Epithelial cell of esophagus (primary cell): ENCODE measurements around the gene RHOA.

Experiments
- DNase-seq: peaks from one replicate; pipeline ENCODE4 v3.0.0; 2010; ENCODE audit warnings: low read depth
- H3K4me3 ChIP-seq: 2 replicates; pipeline ENCODE4 v1.5.1; 2011; ENCODE audit warnings: mild to moderate bottlenecking, low read length, control low read depth
- TF ChIP-seq, protein P1 (sequence below): IDR thresholded peaks from 2 replicates; pipeline ENCODE4 v1.5.1; 2011; ENCODE audit warnings: low read depth, mild to moderate bottlenecking, low read length, control low read depth, inconsistent platforms; ENCODE audit not compliant: insufficient read depth; ENCODE audit errors: missing control alignments

Gene RHOA

DNA sequence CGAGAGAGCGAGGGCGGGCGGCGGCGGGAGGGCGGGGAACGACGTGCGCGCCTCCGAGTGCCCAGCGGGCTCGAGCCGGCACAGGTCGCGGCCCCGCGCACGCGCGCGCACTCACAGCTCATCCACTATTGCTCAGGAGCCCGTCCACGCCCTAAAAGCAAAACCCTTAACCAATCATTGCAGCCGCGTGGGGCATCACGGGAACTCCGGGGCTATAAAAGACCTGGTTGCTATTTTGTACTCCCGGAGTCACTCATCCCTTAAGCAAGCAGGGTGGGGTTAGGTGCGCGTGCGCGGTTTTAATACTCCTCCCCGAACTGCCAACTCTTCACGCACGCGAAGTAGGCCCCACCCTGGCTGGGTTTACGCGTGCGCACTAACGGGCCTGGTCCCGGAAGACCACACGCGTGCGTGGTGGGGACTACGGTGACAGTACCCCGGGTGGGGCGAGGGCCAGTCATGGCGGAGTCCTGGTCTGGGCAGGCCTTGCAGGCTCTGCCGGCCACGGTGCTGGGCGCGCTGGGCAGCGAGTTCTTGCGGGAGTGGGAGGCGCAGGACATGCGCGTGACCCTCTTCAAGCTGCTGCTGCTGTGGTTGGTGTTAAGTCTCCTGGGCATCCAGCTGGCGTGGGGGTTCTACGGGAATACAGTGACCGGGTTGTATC is at the start of gene RHOA, which contains the start of gene TCTA:
TSS of gene RHOA (minus strand) at position 9 of the 664 bp plus-strand sequence. CDS start 36,387 bp downstream, outside the sequence.
TSS of gene TCTA (plus strand) at position 456 of the 664 bp plus-strand sequence. CDS start at position 460, 4 bp downstream.
- TF ChIP-seq, protein P1, sequence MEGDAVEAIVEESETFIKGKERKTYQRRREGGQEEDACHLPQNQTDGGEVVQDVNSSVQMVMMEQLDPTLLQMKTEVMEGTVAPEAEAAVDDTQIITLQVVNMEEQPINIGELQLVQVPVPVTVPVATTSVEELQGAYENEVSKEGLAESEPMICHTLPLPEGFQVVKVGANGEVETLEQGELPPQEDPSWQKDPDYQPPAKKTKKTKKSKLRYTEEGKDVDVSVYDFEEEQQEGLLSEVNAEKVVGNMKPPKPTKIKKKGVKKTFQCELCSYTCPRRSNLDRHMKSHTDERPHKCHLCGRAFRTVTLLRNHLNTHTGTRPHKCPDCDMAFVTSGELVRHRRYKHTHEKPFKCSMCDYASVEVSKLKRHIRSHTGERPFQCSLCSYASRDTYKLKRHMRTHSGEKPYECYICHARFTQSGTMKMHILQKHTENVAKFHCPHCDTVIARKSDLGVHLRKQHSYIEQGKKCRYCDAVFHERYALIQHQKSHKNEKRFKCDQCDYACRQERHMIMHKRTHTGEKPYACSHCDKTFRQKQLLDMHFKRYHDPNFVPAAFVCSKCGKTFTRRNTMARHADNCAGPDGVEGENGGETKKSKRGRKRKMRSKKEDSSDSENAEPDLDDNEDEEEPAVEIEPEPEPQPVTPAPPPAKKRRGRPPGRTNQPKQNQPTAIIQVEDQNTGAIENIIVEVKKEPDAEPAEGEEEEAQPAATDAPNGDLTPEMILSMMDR: no peak
- H3K4me3 ChIP-seq: peak within 1 kb of the TSS; percentile 91
- peak; percentile 100 for DNase-seq

DNA sequence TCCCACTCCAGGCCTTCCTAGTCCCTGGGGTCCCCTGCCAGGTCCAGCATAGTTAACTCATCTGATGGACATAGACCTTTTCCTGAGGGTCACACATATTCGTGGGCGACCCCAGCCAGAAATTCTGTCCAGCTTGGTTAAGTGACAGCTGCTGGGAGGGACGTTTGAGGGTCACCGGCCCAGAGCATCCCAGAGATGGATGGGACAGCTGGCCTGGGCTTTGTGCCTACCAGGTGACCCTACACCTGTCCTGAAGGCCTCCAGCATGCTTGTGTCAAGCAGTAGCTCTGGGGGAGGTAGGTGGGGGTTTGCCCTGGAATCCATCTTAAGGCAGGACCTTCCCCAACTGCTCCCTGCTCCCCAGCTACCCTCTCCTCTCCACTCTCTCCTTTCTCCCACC is 49.2 kb upstream of the RHOA start:
- no peak overlapping the region for H3K4me3 ChIP-seq
- TF ChIP-seq, protein P1: no peak
- no peak for DNase-seq

DNA sequence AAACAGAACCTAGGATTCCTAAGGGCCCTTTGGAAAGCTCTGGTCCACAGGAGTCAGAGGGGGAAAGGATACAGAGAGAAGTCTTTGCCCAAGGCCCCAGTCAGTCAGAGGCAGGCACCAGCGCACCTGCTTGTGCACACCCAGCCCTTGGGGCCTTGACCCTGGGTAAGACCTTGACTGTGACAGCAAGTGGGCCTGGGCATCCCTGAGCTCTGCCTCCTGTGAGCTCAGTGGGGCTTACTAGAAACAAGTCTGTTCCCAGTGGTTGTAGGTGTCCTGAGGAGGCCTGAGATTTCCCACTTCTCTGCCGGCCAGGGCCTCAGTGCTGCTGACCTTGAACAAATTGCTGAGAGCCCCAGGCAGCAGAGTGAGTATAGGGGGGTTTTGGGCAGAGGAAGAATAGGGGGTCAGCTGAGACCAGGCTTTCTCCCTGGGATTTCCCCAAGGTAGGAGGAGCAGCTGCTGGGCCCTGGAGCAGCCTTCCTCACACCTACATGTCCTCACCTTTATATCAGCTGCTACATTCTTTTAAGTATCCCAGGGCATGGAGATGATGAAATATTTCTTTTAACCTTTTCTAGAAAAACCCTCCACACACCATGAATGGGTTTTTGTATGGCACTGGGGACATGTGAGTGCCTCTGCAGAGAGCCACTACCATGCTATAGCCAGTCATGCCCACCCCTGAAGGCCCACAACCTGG is 48.6 kb upstream of the RHOA start:
- no peak overlapping the region for H3K4me3 ChIP-seq
- no peak for DNase-seq
- TF ChIP-seq, protein P1: no peak

DNA sequence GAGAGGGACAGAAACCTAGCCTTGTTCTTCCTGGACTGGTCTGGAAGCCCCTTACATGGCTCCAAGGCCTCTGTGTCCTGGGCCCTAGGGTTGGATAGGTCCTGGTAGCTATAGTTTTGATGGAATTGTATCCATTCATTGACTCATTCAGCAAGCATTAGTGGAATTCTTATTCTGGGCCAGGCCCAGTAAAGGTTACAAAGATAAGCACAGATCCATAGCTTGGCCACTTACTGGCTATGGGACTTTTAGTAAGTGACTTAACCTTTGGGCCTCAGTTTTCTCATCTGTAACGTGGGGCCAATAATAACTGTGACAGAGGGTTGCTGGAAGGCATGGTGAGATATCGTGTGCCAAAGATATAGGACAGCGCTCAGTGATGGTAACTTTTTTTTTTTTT is 44.7 kb upstream of the RHOA start:
- TF ChIP-seq, protein P1: no peak
- no peak overlapping the region for H3K4me3 ChIP-seq
- no peak for DNase-seq

DNA sequence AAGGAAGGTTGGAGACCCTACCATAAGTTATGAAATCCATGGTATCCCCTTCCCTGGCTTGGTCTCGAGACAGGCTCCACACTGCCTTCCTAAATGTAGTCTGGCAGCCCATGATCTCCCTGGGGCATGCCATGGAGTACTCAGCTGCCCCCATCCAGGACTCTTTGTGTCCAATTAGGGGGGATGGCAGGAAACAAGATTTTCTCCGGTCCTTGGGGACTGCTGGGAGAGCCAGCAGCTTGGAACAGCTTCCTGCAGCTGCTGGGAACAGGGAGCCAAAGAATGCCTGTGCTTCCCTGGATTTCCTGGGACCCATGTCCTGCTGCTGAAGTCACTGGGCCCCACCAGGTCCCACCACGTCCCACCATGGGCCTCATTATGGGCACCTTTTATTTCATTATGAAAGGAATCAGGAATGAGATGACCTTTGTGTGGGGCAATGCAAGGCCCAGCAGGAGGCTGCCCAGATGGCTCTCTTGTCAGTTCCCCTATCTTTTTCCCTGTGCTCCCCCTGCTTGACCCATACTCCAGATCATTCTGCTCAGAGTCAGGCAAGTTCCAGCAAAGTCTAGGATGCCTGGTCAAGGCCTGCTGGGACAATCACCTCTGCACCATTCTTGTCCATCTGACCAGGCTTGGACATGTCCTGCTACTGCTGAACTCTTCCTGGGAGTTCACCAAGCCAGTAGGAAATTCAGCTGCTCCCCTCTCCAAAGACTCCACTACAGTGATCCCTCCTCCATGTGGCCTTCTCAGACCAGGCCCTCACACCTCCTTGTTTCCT is 43.3 kb upstream of the RHOA start:
- no peak for DNase-seq
- no peak overlapping the region for H3K4me3 ChIP-seq
- TF ChIP-seq, protein P1: no peak

DNA sequence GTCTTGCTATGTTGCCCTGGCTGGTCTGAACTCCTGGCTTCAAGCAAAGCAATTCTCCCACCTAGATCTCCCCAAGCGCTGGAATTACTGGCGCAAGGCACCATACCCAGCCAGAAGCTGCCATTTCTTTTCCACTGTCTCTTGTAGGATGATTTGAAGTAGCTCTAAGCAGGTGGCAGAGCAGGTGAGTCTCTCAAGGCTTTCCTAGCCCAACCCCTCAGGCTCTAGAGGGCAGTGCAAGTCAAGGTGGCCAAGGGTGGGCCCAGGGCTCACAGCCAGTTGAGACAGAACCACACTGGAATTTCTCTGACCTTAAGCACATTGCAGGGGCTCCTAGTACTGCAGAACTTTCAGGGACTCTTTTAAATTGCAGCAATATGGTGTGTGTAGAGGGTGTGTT is 42.7 kb upstream of the RHOA start:
- no peak overlapping the region for H3K4me3 ChIP-seq
- TF ChIP-seq, protein P1: peak; percentile 21
- DNase-seq: peak; percentile 55
